Adrenal gland (tissue), 5 donors: Measurements from ENCODE around the gene STAT1.

Experiments used
- POLR2A ChIP-seq, 2 donors: fragments of 450-650 bp; IDR thresholded peaks; one replicate each; pipeline ENCODE4 v1.6.1; 2017; ENCODE audit warnings: antibody characterized with exemption in 2 of 2, mild to moderate bottlenecking in 2 of 2, moderate library complexity in 1 of 2
- TF ChIP-seq, protein P1 (sequence below), 6 experiments: fragments of 450-650 bp in 4 of 6; fragments of 200-600 bp in 2 of 6; sonication (generic) in 1 of 6; IDR thresholded peaks; 1 replicate in 5 of 6; 2 replicates in 1 of 6; pipeline versions ENCODE4 v1.5.1 to v1.8.0; 2016 to 2021; ENCODE audit warnings: antibody characterized with exemption in 6 of 6, mild to moderate bottlenecking in 2 of 6, moderate library complexity in 1 of 6
- donor health status: DM: no; HTN: no; CAD: no.

DNA sequence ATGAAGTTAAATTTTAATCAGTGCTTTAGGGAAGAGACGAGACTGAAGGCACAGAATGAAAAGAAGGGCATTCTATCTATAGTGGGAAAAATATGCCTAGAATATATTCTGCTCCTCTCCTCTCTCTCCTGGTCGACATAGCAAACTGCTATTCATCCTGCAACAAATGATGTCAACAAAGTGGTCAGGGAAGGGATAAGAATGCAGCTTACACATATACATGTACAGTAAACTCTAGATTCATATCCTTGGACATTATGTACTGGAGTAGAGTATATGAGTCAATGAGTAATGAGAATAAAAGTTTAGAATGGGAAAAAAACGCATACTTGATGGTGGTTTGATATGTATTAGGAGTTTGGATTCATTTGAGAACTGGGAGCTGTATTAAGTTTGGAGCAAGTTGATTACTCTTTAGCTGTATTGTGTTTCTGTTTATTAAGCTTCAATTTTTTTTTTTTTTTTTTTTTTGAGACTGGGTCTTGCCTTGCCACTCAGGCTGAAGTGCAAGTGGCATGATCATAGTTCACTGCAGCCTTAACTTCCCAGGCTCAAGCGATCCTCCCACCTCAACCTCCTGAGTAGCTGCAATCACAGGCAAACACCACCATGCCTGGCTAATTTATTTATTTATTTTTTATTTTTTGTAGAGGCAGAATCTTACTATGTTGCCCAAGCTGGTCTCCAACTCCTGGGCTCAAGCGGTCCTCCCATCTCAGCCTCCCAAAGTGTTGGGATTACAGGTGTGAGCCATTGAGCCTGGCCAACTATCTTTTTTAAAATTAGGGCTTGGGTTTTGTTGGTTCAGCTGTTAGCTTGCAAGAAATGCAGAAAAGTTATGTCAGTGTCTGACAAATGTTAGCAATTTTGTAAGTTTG is 53.8 kb downstream of the STAT1 start:
- TF ChIP-seq, protein P1, sequence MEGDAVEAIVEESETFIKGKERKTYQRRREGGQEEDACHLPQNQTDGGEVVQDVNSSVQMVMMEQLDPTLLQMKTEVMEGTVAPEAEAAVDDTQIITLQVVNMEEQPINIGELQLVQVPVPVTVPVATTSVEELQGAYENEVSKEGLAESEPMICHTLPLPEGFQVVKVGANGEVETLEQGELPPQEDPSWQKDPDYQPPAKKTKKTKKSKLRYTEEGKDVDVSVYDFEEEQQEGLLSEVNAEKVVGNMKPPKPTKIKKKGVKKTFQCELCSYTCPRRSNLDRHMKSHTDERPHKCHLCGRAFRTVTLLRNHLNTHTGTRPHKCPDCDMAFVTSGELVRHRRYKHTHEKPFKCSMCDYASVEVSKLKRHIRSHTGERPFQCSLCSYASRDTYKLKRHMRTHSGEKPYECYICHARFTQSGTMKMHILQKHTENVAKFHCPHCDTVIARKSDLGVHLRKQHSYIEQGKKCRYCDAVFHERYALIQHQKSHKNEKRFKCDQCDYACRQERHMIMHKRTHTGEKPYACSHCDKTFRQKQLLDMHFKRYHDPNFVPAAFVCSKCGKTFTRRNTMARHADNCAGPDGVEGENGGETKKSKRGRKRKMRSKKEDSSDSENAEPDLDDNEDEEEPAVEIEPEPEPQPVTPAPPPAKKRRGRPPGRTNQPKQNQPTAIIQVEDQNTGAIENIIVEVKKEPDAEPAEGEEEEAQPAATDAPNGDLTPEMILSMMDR (IDR thresholded peaks at IDR 0.05) = no peak
- no peak for TF ChIP-seq POLR2A (IDR thresholded peaks at IDR 0.05)
